H9 (cell line): Measurements from ENCODE around the gene SLC18B1. TPM values are rescaled to one million over a fixed set of nuclear protein-coding genes. Genes with fewer than 3 reads are reported as not detected.

ENCODE experiments used
- DNase-seq: peaks from one replicate; pipeline ENCODE4 v3.0.0-alpha.2; 2017
- H2AFZ ChIP-seq: one replicate; pipeline ENCODE4 v1.6.1; 2013; ENCODE audit warnings: mild to moderate bottlenecking, low read length, control low read depth, moderate library complexity
- H2AK5ac ChIP-seq: 2 replicates; pipeline ENCODE4 v1.6.1; 2013; ENCODE audit warnings: low read length, control low read depth, mixed read lengths; ENCODE audit not compliant: insufficient read length
- H2BK120ac ChIP-seq: one replicate; pipeline ENCODE4 v1.6.1; 2013; ENCODE audit warnings: low read depth, mild to moderate bottlenecking, low read length, control low read depth, inconsistent platforms; ENCODE audit not compliant: poor library complexity, severe bottlenecking
- H2BK12ac ChIP-seq: 2 replicates; pipeline ENCODE4 v1.6.1; 2013; ENCODE audit warnings: low read length, control low read depth, mixed read lengths, low read depth; ENCODE audit not compliant: insufficient read length
- H2BK15ac ChIP-seq: 2 replicates; pipeline ENCODE4 v1.6.1; 2013; ENCODE audit warnings: low read depth, low read length, control low read depth
- H2BK20ac ChIP-seq: one replicate; pipeline ENCODE4 v1.6.1; 2013; ENCODE audit warnings: low read depth, mild to moderate bottlenecking, low read length, control low read depth, inconsistent platforms; ENCODE audit not compliant: poor library complexity, severe bottlenecking
- H2BK5ac ChIP-seq: 2 replicates; pipeline ENCODE4 v1.6.1; 2013; ENCODE audit warnings: low read length, control low read depth, mixed read lengths; ENCODE audit not compliant: insufficient read length
- H3K14ac ChIP-seq: 2 replicates; pipeline ENCODE4 v1.6.1; 2013; ENCODE audit warnings: low read length, control low read depth; ENCODE audit not compliant: insufficient read depth
- H3K18ac ChIP-seq: 2 replicates; pipeline ENCODE4 v1.6.1; 2013; ENCODE audit warnings: low read depth, mild to moderate bottlenecking, mixed read lengths, low read length, control low read depth; ENCODE audit not compliant: insufficient read length
- H3K23ac ChIP-seq: 2 replicates; pipeline ENCODE4 v1.6.1; 2013; ENCODE audit warnings: low read length, control low read depth, mixed read lengths, low read depth; ENCODE audit not compliant: insufficient read length
- H3K23me2 ChIP-seq: 2 replicates; pipeline ENCODE4 v1.6.1; 2013; ENCODE audit warnings: low read depth, mild to moderate bottlenecking, mixed read lengths, low read length, control low read depth; ENCODE audit not compliant: insufficient read length, poor library complexity, severe bottlenecking
- H3K27ac ChIP-seq: 2 replicates; pipeline ENCODE4 v1.5.1; 2013; ENCODE audit warnings: low read length, control low read depth, mixed read lengths, low read depth; ENCODE audit not compliant: insufficient read length
- H3K27me3 ChIP-seq: 2 replicates; pipeline ENCODE4 v1.6.1; 2013; ENCODE audit warnings: low read length, control low read depth, inconsistent platforms; ENCODE audit not compliant: insufficient read depth
- H3K4ac ChIP-seq: 2 replicates; pipeline ENCODE4 v1.6.1; 2013; ENCODE audit warnings: low read depth, mild to moderate bottlenecking, control low read depth, inconsistent platforms, low read length, moderate library complexity
- H3K4me1 ChIP-seq: 2 replicates; pipeline ENCODE4 v1.6.1; 2013; ENCODE audit warnings: low read length, control low read depth, inconsistent platforms; ENCODE audit not compliant: insufficient read depth
- H3K4me2 ChIP-seq: 2 replicates; pipeline ENCODE4 v1.6.1; 2013; ENCODE audit warnings: low read length, control low read depth, mixed read lengths; ENCODE audit not compliant: insufficient read length, insufficient read depth
- H3K56ac ChIP-seq: 2 replicates; pipeline ENCODE4 v1.6.1; 2013; ENCODE audit warnings: low read depth, mild to moderate bottlenecking, mixed read lengths, low read length, control low read depth; ENCODE audit not compliant: insufficient read length
- H3K79me1 ChIP-seq: 2 replicates; pipeline ENCODE4 v1.6.1; 2013; ENCODE audit warnings: low read depth, mild to moderate bottlenecking, moderate library complexity, low read length, control low read depth, inconsistent platforms; ENCODE audit not compliant: insufficient read depth, poor library complexity, severe bottlenecking
- H3K79me2 ChIP-seq: 2 replicates; pipeline ENCODE4 v1.6.1; 2013; ENCODE audit warnings: low read length, control low read depth, inconsistent platforms; ENCODE audit not compliant: insufficient read depth
- H3K9ac ChIP-seq: 2 replicates; pipeline ENCODE4 v1.6.1; 2013; ENCODE audit warnings: low read length, control low read depth, mixed read lengths; ENCODE audit not compliant: insufficient read length; ENCODE audit errors: extremely low read depth
- H3K9me3 ChIP-seq: one replicate; pipeline ENCODE4 v1.6.1; 2013; ENCODE audit warnings: low read depth, low read length, inconsistent platforms; ENCODE audit not compliant: control insufficient read depth
- H3T11ph ChIP-seq: one replicate; pipeline ENCODE4 v1.6.1; 2013; ENCODE audit warnings: mild to moderate bottlenecking, low read length, control low read depth, inconsistent platforms
- H4K20me1 ChIP-seq: one replicate; pipeline ENCODE4 v1.6.1; 2013; ENCODE audit not compliant: control insufficient read depth, insufficient read length, insufficient read depth
- H4K5ac ChIP-seq: 2 replicates; pipeline ENCODE4 v1.6.1; 2013; ENCODE audit warnings: low read depth, mild to moderate bottlenecking, mixed read lengths, low read length, control low read depth; ENCODE audit not compliant: insufficient read length
- H4K8ac ChIP-seq: replicated peaks from 2 replicates; pipeline ENCODE4 v1.6.1; 2013; ENCODE audit warnings: low read length, control low read depth, mixed read lengths, low read depth; ENCODE audit not compliant: insufficient read length
- H4K91ac ChIP-seq: 2 replicates; pipeline ENCODE4 v1.6.1; 2013; ENCODE audit warnings: low read depth, mild to moderate bottlenecking, moderate library complexity, mixed read lengths, low read length, control low read depth; ENCODE audit not compliant: insufficient read length
- H3K27ac Mint-ChIP-seq, 3 experiments: 2 replicates in 2 of 3; 3 replicates in 1 of 3; pipeline ENCODE4 v1.8.0; 2020 to 2021; ENCODE audit warnings: mixed read lengths in 3 of 3, mild to moderate bottlenecking in 1 of 3, moderate library complexity in 1 of 3
- H3K27me3 Mint-ChIP-seq: 2 replicates; pipeline ENCODE4 v1.8.0; 2021; ENCODE audit warnings: low read depth, mild to moderate bottlenecking, moderate library complexity, mixed read lengths
- H3K36me3 Mint-ChIP-seq, 3 experiments: 2 replicates in 2 of 3; 3 replicates in 1 of 3; pipeline ENCODE4 v1.8.0; 2020 to 2021; ENCODE audit warnings: low read depth in 3 of 3, mixed read lengths in 3 of 3; ENCODE audit not compliant: insufficient read depth in 1 of 3
- H3K4me1 Mint-ChIP-seq, 2 experiments: 2 replicates each; pipeline ENCODE4 v1.8.0; 2020; ENCODE audit warnings: mixed read lengths in 2 of 2
- H3K4me3 Mint-ChIP-seq, 2 experiments: 2 replicates in 1 of 2; 3 replicates in 1 of 2; pipeline ENCODE4 v1.8.0; 2020 to 2021; ENCODE audit warnings: mild to moderate bottlenecking in 2 of 2, mixed read lengths in 2 of 2, moderate library complexity in 1 of 2
- H3K9me3 Mint-ChIP-seq, 2 experiments: 2 replicates in 1 of 2; 3 replicates in 1 of 2; pipeline ENCODE4 v1.8.0; 2020; ENCODE audit warnings: mild to moderate bottlenecking in 2 of 2, mixed read lengths in 2 of 2, moderate library complexity in 1 of 2
- WGBS: extraction: QIAGEN DNeasy Blood & Tissue Kit; methylation state at CpG from one replicate; pipeline ENCODE4 v1.1.7; 2013; ENCODE audit warnings: missing lambda C conversion rate, low lambda C conversion rate, mixed read lengths; ENCODE audit not compliant: insufficient read length; ENCODE audit errors: extremely low coverage; 5-methylcytosine and 5-hydroxymethylcytosine counted together
- total RNA-seq: library from RNA; stranded (reverse); gene quantifications from 2 replicates; pipeline ENCODE4 v1.2.1, GENCODE V29; 2021
- TF ChIP-seq, protein P1 (sequence below): fragments of 200-600 bp; sonication (generic); conservative IDR thresholded peaks from 3 replicates; pipeline ENCODE4 v1.8.0; 2021; ENCODE audit warnings: antibody characterized with exemption, mild to moderate bottlenecking

SLC18B1 gene
- total RNA-seq, 1 experiment from 2014 or later: 19.8 TPM

- Histone ChIP-seq H2BK20ac (no peak overlapping the region), H3K4me1 (no peaks in the 10 kb centered on the region), H4K8ac (no peak overlapping the region), H2AK5ac (no peak overlapping the region), H3K23ac (no peak overlapping the region), H2BK120ac (no peak overlapping the region), H3K23me2 (no peaks in the 10 kb centered on the region), H3K14ac (no peak overlapping the region), H4K20me1 (no peaks in the 10 kb centered on the region), H3T11ph (no peak overlapping the region), H3K4me2 (no peak overlapping the region), H3K4ac (no peak overlapping the region), H2BK15ac (no peak overlapping the region), H3K56ac (no peak overlapping the region), H2BK12ac (no peak overlapping the region), H4K91ac (no peak overlapping the region), H3K27me3 (no peaks in the 10 kb centered on the region), H3K27ac (no peak overlapping the region), H3K18ac (no peak overlapping the region), H4K5ac (no peak overlapping the region), H3K9me3 (no peaks in the 10 kb centered on the region), H2AFZ (no peak overlapping the region), H3K9ac (no peak overlapping the region), H3K79me2 (no peaks in the 10 kb centered on the region), H3K79me1 (no peaks in the 10 kb centered on the region), H2BK5ac (no peak overlapping the region)
- H3K36me3 Mint-ChIP-seq: peaks cover 16 to 40% (median 28%) of the 10 kb centered on the region in 3 experiments; a peak in 6 of 7 replicates
- H3K9me3 Mint-ChIP-seq: no peaks in the 10 kb centered on the region
- DNase-seq: no peak
- TF ChIP-seq, protein P1, sequence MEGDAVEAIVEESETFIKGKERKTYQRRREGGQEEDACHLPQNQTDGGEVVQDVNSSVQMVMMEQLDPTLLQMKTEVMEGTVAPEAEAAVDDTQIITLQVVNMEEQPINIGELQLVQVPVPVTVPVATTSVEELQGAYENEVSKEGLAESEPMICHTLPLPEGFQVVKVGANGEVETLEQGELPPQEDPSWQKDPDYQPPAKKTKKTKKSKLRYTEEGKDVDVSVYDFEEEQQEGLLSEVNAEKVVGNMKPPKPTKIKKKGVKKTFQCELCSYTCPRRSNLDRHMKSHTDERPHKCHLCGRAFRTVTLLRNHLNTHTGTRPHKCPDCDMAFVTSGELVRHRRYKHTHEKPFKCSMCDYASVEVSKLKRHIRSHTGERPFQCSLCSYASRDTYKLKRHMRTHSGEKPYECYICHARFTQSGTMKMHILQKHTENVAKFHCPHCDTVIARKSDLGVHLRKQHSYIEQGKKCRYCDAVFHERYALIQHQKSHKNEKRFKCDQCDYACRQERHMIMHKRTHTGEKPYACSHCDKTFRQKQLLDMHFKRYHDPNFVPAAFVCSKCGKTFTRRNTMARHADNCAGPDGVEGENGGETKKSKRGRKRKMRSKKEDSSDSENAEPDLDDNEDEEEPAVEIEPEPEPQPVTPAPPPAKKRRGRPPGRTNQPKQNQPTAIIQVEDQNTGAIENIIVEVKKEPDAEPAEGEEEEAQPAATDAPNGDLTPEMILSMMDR: no peak
- H3K27me3 Mint-ChIP-seq: no peaks in the 10 kb centered on the region
- WGBS: no CpG with 5 or more reads among the region's 5 CpGs
- peaks cover 2% of the 10 kb centered on the region in 2 experiments for H3K4me1 Mint-ChIP-seq
- H3K4me3 Mint-ChIP-seq: no peak overlapping the region
- no peak overlapping the region for H3K27ac Mint-ChIP-seq
Observed at GRCh38 chr6:132792510-132792909, 5.9 kb downstream of the SLC18B1 start.
